Measurements from ENCODE around the gene TAAR1.

DNA sequence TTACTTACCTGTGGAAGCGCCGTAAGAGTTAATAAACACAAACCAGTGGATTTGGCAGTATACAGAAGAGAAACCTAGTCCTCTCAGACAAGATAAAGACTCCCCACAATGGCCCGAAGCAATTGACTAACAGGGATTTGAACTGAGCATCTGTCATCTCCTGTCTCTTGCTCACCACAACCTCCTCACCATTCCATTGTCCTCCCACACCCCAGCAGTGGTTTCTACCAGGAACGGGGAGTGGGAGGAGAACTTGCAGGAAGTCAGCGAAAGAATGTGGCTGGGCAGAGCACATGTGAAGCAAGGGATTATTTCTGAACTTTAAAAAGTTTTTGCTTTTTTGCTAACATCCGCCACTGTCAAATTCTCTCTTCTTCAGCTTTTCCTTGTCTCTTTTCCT lies 24.6 kb upstream of the TAAR1 start:
- TF ChIP-seq, protein P1, sequence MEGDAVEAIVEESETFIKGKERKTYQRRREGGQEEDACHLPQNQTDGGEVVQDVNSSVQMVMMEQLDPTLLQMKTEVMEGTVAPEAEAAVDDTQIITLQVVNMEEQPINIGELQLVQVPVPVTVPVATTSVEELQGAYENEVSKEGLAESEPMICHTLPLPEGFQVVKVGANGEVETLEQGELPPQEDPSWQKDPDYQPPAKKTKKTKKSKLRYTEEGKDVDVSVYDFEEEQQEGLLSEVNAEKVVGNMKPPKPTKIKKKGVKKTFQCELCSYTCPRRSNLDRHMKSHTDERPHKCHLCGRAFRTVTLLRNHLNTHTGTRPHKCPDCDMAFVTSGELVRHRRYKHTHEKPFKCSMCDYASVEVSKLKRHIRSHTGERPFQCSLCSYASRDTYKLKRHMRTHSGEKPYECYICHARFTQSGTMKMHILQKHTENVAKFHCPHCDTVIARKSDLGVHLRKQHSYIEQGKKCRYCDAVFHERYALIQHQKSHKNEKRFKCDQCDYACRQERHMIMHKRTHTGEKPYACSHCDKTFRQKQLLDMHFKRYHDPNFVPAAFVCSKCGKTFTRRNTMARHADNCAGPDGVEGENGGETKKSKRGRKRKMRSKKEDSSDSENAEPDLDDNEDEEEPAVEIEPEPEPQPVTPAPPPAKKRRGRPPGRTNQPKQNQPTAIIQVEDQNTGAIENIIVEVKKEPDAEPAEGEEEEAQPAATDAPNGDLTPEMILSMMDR (IDR thresholded peaks at IDR 0.05; ENCODE audit: extremely low read depth in 1 of 2, insufficient read depth in 1 of 2, low read depth in 1 of 2, low read length in 2 of 2), result no peak
- no peak for TF ChIP-seq FOS (IDR thresholded peaks at IDR 0.05; ENCODE audit: borderline replicate concordance, insufficient read depth, low read length)
- no peak for TF ChIP-seq POLR2A (IDR thresholded peaks at IDR 0.05; ENCODE audit: low read depth, low read length)
- TF ChIP-seq POLR2AphosphoS5 (IDR thresholded peaks at IDR 0.05; ENCODE audit: insufficient read depth, low read depth, low read length), result no peak
- no peak for TF ChIP-seq MYC (IDR thresholded peaks at IDR 0.05; ENCODE audit: low read depth, low read length)
- no peak for TF ChIP-seq EZH2 (IDR thresholded peaks at IDR 0.05; ENCODE audit: borderline replicate concordance, low read depth, low read length, severe bottlenecking)
- TF ChIP-seq JUN (IDR thresholded peaks at IDR 0.05; ENCODE audit: borderline replicate concordance, insufficient read depth, insufficient read length, low read depth), result no peak
- no peak for TF ChIP-seq MAX (IDR thresholded peaks at IDR 0.05; ENCODE audit: insufficient read depth, insufficient read length)
- TF ChIP-seq GATA2 (IDR thresholded peaks at IDR 0.05; ENCODE audit: insufficient read depth, insufficient read length, low read depth, low read length), result no peak
